HG03354 (cell line): ENCODE data around the gene CPNE7.

ENCODE experiments used
- ATAC-seq: cut with Tn5 transposase; IDR thresholded peaks from one replicate; pipeline ENCODE4 v1.9.1; 2021; ENCODE audit warnings: mild to moderate bottlenecking; ENCODE audit not compliant: unreplicated experiment, poor library complexity, severe bottlenecking

The CPNE7 gene

DNA sequence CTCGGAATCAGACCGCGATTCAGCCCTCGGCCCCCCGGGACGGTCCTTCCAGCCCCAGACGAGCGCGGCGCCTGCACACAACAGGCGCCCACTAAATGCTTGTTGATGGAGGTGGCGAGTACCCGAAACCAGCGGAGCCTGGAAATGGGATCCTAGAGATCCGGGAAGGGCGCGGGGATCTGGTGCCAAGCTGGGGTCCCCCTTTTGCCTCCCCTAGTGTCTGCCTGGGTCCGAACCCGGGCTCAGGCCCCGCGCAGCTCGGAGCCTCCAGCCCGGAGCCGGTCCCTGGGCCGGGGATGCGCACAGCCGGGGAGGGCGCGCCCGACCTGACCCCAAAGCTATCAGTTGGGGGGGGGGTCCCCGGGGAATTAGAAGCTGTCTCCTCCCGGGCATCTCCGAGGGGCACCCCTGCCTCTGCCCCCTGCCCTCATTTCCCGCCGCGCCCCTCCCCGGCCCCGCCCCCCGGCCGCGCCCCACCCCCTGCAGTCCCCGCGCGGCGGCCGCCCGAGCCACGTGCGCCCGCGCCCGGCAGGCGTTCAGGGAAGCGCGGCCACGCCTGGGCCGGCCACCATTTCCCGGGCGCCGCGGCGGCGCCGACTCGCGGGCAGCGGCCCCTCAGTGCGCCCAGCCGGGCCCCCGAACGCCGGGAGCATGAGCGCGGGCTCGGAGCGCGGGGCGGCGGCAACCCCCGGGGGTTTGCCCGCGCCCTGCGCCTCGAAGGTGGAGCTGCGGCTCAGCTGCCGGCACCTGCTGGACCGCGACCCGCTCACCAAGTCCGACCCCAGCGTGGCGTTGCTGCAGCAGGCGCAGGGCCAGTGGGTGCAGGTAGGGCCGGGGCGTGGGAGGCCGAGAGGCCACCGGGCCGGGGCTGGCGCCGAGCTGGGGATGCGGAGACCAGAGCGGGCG lies at the start of gene CPNE7:
CPNE7 (plus strand) TSS at position 512 of the 906 bp plus-strand sequence; CDS start at position 652, 140 bp downstream.
- peak; percentile 18 for ATAC-seq

DNA sequence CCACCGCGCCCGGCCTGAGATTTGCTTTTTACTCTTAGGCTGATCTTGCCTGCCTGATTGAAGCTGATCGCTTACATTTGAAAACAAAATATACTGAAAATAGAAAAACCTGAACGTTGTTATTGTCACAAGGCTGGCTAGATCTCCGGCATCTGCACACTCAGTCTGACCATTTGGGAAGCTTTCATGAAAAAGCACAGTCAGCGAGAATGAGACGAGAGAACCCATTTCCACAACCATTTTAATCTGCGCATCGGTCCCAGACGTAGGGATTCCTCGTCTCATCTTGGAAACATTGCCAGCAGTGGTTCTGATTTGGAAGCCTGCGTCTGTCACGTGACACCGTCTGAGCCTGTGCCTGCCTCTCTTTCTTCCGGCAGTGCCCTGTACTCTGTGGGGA lies 46.5 kb upstream of the CPNE7 start:
- no peak for ATAC-seq

DNA sequence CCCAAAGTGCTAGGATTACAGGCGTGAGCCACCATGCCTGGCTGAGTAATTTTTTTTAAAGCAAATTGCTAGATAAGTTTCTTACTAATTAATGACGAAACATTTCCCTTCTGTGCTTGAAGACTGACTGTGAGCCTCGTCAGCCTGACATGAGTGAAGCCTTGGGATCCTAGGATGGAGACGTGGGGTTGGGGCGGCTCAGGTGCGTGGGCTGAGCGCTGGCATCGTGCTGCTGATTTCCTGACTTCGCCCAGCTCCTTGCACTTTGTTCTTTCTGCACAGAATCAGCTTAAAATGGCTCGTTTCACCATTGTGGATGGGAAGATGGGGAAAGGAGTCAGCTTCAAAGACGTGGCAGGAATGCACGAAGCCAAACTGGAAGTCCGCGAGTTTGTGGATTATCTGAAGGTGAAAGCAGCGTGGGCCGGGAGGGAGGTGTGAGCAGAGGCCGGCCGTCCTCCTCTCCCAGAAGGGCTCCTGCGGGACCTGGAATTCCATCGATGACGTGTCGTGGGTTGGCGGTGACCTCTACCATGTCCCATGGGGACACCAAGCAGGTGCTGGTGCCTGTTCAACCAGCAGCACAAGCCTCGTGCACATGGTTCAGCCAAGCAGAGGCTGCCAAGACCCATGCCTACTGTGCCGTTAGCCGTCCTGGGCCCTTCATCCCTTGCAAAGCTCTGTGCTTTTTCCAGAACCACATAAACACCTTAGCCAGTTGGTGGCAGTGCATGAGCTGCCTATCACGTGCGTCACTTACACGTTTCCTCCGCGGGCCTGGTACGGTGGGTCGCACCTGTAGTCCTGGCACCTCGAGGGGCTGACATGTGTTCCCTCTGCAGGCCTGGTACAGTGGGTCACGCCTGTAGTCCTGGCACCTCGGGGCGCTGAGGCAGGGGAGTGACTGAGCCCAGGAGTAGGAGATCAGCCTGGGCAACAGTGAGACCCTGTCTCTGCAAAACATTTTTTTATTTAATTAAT lies 44.9 kb upstream of the CPNE7 start:
- no peak for ATAC-seq

DNA sequence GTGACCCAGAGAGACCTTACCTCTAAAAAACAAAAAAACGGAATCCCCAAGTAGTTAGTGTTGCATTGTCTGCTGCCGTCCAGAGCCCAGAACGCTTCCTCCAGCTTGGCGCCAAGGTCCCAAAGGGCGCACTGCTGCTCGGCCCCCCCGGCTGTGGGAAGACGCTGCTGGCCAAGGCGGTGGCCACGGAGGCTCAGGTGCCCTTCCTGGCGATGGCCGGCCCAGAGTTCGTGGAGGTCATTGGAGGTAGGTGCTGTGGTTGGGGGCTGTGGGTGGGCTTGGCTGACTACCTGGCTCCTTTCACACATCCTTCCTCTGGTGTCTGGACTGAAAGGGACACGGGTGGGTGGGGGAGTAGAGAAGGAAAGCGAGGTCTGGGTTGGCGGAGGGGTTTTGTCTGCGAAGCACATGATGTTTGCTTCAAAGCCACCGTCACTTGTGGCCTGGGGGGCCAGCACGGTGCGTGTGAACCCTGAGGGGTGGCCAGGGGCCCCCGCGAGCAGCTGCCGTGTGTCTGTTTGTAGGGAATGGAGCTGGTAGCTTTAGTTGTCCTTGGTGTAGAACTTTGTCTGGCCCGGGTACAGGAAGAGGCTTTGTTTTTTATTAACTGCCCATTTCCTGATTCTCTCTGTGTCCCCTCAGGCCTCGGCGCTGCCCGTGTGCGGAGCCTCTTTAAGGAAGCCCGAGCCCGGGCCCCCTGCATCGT lies 43.6 kb upstream of the CPNE7 start:
- ATAC-seq: no peak

DNA sequence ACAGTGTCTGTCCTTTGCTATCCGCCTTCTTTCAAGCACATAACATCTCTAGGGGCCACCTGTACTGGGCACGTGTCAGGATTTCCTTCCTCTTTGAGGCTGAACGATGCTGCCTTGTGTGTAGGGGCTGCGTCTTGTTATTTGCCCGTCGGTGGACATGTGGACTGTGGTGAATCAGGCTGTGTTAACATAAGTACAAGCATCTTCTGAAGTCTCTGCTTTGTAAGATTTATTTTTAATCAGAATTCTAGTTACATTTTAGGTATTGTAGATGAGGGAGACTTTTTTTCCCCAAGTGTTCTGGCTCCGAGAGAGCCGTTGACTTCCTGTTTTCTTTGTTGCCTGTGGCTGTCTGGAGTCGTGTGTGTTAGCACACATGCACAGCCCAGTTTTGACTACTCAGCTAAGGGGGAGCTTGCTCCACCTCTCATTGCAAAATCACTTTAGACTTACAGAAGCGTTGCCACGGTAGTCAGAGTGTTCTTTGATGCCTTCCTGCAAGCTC lies 41.3 kb upstream of the CPNE7 start:
- no peak for ATAC-seq

DNA sequence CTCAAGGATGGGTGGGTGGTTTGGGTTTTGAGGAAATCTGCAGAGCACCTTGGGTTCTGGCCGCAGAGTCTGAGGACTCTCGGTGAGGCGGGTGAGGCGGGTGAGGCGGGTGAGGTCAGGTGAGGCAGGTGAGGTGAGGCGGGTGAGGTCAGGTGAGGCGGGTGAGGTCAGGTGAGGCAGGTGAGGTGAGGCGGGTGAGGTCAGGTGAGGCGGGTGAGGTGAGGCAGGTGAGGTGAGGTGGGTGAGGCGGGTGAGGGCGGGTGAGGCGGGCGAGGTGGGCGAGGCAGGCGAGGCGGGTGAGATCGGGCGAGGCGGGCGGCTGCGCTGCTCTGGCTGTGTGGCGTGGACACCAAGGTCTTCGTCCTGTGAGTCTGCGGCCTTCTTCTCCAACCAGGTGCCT lies 39.2 kb upstream of the CPNE7 start:
- ATAC-seq: no peak

DNA sequence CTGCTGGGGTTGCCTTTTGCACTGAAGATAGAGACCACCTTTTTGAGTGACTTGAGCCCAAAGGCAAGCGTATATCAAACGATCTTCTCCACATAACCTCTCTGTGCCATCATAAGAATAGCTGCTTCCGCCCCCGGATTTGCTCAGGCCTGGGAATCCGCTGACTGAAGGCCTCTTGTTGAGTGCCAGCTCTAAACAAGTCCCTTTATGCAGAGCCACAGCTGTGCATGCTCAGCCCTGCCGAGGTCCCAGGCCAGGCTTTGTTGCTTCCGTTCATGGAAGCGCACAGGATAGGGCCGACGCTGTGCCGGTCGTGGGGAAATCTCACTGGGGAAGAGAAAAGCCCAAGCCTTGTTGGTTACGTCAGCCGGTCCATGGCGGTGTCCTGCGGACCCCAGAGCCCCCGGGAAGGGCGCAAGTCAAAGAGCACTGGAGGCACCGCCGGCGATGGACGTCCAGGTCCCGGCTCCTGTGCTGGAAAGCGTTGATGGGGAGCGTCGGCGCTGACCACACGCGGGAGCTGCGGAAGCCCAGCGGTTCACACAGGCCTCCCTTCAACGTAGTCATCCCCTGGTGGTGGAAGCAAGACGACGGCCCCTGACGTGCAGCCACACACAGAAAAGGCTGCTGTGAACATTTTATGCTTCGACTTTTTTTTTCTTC lies 38.5 kb upstream of the CPNE7 start:
- no peak for ATAC-seq

DNA sequence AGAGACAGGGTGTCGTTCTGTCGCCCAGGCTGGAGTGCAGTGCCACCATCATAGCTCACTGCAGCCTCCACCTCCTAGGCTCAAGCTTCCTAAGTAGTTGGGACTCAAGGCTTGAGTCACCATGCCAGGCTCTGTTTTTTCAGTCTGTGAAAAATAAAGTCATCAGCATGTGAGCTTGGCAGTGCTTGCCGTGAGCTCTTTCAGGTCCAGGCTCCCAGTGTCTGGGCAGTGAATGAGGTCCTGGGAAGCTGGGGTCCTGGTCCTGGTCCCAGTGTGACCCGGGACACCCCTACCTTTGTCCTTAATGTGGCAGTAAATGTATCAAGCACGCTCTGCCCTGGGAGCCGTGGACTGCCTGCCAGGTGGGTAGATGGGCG lies 38.0 kb upstream of the CPNE7 start:
- ATAC-seq: no peak

DNA sequence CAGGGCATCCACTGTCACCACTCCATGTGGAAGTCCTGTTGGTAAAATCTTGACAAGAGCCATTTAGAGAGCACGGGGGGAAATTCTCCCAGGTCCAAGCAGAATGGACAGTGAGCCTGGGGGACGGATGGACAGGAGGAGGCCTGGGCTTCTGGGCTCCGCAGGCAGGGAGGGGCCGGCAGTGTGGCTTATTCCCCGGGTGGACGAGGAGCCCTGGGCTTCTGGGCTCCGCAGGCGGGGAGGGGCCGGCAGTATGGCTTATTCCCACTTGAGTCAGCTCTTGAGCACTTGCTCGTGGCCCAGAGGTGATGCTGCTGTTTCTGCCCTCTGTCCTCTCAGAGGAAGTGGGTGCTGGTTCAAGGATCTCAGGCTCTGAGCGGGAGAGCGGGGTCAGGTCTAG lies 37.3 kb upstream of the CPNE7 start:
- ATAC-seq: no peak

DNA sequence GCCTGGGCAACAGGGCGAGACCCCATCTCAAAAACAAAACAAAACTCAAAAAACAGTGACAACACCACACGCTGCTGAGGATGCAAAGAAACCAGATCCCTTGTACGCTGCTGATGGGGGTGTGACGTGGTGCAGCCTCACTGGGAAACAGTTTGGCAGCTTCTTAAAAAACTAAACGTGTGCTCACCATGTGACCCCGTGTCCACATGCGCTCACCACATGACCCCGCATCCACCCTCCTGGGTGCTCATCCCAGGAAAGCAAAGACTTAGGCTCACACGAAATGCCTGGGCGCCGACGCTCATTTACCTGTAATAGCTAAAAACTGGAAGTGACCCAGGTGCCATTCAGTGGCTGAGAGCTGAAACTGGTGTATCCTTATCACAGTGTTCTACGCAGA lies 35.0 kb upstream of the CPNE7 start:
- ATAC-seq: no peak

DNA sequence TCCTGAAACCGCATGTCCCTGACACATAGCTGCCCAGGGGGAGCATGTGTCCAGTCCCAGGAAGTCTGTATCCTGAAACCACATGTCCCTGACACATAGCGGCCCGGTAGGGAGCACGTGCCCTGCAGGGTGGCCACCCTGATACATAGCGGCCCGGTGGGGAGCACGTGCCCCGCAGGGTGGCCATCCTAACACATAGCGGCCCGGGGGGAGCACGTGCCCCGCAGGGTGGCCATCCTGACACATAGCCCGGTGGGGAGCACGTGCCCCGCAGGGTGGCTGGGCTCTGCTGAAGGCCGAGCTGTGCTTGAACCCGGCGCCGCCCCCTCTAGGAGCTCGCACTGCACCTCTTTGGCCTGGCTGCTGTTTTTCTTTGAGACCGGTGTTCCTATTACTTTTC lies 33.8 kb upstream of the CPNE7 start:
- no peak for ATAC-seq

DNA sequence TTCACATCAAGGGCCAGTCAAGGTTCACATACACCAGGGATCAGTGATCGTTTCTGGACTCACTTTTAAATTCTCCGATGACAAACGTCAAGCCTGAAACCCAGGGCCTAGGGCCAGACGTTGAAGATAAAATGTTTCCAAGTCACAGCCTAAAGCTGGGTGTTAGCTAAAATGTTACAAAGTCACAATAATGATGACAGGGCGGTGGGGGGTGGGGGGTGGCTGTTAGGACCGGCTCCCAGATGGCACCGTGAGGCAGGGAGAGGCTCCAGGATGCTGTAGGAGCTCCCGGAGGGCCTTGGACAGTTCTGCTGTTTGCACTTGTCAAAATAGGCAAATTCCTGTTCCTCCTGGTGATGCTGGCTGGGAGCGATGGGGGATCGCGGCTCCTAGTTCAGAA lies 31.4 kb upstream of the CPNE7 start:
- ATAC-seq: no peak

DNA sequence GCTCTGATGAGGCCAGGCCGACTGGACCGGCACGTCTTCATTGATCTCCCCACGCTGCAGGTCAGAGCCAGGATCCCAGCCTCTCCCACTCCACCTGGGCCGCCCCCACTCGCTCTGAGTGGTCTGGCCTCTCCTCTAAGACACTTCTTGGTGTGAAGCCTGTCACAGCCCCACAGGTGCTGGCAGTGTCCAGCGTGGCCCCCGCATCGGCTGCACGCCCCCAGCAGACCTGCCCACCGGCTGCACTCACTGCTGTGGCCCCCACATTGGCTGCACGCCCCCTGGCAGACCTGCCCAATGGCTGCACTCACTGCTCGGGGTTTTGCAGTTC lies 30.9 kb upstream of the CPNE7 start:
- ATAC-seq: no peak

DNA sequence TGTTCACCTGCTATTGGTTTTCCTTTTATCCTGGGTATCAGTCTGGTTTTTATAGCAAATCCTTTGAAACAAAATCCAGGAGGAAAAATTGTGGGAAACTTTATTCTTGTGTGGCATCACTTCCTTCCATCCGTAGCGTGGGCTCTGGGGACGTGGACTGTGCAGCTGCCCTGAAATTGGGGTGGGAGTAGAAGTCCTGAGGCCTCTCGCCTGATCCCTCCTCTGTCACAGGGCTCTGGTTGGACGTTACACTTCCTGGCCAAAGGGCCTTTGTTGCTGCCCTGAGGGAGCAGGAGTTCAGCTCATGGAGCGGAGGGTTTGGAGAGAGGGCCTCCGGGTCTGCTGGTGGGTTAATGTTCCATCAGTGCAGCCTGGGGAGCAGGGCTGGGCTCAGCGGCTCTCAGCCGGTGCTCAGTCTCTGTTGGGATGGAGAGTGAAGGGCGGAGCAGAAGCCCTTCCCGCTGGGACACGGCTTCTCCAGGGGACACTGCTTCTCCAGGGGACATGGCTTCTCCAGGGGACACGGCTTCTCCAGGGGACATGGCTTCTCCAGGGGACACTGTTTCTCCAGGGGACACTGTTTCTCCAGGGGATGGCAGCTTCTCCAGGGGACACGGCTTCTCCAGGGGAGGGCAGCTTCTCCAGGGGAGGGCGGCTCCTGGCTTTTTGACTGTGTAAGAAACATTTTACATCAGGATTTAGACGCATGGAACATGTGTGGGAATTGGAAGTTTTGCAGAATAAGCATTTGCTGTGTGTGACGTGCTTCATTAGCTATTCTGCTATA lies 30.3 kb upstream of the CPNE7 start:
- no peak for ATAC-seq

DNA sequence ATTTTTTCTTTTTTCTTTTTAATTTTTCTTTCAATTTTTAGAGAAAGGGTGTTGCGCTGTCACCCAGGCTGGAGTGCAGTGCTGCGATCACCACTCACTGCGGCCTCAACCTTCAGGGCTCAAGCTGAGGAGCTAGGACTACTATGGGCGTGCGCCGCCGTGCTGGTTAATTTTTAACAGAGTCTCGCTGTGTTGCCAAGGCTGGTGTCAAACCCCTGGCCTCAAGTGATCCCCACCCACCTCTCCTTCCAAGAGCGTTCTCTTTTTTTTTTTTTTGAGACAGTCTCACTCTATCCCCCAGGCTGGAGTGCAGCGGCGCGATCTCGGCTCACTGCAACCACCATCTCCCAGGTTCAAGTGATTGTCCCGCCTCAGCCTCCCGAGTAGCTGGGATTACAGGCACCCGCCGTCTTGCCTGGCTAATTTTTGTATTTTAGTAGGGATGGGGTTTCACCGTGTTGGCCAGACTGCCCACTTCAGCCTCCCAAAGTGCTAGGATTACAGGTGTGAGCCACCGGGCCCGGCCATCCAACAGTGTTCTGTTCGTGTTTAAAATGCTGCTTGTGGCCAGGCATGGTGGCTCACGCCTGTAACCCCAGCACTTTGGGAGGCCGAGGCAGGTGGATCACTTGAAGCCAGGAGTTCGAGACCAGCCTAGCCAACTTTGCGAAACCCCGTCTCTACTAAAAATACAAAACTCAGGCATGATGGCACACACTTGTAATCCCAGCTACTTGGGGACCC lies 29.6 kb upstream of the CPNE7 start:
- no peak for ATAC-seq

DNA sequence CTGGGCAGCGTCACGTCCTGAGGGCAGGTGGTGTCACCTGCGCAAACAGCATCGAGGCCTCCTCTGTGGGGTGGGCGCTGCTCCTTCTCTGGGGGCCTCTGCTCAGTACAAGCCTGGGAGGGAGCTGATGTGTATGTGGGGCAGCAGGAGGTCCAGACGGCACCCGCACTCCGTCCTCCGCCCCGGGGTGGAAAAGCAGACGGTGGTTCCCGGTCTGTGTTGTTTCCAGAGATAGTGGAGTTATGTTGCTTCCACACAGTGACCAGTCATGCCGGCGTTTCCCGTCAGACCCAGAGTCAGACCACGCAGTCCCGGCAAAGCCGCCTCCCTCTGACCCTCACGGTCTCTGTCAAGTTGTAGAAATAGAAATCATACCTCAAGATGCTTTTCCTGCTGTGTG lies 28.8 kb upstream of the CPNE7 start:
- no peak for ATAC-seq

DNA sequence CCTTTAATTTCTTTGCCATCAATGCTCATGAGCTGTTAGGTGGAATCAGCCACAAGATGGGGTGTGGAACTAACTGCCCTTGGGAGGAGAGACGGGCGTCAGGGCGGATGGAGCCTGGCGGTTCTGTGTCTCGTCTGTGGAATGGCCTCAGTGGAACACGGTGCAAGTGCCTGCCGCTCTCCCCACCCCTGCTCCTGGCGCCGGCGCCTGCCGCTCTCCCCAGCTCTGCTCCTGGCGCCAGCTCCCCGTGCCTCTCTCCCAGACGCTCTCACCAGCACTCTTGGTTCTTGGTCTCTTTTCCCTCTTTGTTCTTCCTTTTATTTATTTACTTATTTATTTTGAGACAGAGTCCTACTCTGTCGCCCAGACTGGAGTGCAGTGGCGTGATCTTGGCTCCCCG lies 28.3 kb upstream of the CPNE7 start:
- no peak for ATAC-seq

DNA sequence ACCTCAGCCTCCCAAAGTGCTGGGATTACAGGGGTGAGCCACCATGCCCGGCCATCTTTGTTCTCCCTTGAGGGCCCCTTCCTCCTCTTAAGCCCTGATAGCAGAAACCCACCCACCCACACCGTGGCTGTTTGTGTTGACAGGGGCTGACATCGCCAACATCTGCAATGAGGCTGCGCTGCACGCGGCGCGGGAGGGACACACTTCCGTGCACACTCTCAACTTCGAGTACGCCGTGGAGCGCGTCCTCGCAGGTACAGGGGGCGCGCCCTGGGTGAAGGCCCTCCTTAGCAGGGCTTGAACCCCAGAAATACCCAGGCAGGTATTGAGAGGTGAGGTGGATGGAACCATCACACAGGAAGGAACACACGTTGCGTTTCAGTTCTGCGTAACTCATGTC lies 27.7 kb upstream of the CPNE7 start:
- no peak for ATAC-seq
